ENCODE measurements around the gene NHEJ1.

The NHEJ1 gene

DNA sequence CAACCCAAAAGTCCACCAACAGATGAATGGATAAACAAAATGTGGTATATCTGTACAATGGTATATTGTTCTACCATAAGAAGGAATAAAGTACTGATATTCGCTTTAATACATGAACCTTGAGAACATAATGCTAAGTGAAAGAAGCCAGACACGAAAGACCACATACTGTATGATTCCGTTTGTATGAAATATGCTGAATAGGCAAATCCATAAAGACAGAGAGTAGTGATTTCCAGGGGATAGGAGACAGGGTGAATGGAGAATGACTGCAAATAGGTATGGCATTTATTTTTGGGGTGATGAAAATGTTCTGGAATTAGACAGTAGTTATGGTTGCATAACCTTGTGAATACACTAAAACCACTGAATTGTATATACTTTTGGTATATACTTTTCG, 71.3 kb downstream of the NHEJ1 start:
- H3K9me3 Mint-ChIP-seq: peaks cover 9% of the 10 kb centered on the region
- H3K36me3 Mint-ChIP-seq (ENCODE audit: low read depth): peaks cover 10% of the 10 kb centered on the region
- peaks cover 24% of the 10 kb centered on the region for H3K4me1 Mint-ChIP-seq
- no peak overlapping the region for H3K27ac Mint-ChIP-seq
- H3K4me3 Mint-ChIP-seq: no peak overlapping the region
- TF ChIP-seq, protein P1, sequence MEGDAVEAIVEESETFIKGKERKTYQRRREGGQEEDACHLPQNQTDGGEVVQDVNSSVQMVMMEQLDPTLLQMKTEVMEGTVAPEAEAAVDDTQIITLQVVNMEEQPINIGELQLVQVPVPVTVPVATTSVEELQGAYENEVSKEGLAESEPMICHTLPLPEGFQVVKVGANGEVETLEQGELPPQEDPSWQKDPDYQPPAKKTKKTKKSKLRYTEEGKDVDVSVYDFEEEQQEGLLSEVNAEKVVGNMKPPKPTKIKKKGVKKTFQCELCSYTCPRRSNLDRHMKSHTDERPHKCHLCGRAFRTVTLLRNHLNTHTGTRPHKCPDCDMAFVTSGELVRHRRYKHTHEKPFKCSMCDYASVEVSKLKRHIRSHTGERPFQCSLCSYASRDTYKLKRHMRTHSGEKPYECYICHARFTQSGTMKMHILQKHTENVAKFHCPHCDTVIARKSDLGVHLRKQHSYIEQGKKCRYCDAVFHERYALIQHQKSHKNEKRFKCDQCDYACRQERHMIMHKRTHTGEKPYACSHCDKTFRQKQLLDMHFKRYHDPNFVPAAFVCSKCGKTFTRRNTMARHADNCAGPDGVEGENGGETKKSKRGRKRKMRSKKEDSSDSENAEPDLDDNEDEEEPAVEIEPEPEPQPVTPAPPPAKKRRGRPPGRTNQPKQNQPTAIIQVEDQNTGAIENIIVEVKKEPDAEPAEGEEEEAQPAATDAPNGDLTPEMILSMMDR (IDR thresholded peaks at IDR 0.05): no peak
- H3K27me3 Mint-ChIP-seq (ENCODE audit: low read depth, poor library complexity): peaks cover 6% of the 10 kb centered on the region
- no peak for DNase-seq

DNA sequence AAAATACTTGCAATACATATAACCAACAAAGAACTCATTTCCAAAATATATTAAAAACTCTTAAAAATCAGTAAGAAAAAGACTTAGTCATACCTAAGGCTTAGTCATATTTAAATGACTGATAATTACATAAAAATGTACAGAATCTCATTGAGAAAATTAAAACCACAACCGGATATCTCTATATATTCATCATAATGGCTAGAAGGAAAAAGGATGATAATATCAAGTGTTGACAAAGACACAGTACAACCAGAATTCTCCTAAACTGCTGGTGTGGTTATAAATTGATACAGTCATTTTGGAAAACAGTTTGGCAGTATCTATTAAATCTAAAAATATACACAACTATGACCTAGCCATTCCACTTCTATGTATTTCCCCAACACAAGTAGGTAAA, 72.8 kb downstream of the NHEJ1 start:
- TF ChIP-seq, protein P1 (IDR thresholded peaks at IDR 0.05): no peak
- H3K4me1 Mint-ChIP-seq: peaks cover 24% of the 10 kb centered on the region

DNA sequence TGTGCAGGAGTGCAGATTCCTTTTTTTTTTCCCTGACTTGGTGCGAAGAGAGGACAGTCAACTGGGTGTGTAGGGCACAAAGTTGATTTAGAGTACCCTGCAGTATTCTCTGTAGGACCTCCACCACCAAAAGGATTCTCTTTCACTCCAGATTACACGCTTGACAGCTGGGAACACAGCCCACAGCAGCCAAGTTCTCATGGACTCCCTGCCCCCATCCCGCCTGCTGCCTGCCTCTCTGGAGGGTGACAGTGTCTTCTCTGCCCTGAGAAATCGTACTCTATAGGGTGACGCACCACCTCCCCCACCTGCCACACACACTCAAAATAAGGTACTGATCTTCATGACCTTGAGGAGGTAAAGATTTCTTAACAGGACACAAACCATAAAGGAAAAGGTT, 73.3 kb downstream of the NHEJ1 start:
- Mint-ChIP-seq H3K27me3 (ENCODE audit: low read depth, poor library complexity) (peaks cover 13% of the 10 kb centered on the region), H3K9me3 (peaks cover 9% of the 10 kb centered on the region), H3K4me3 (peak overlapping the region; percentile 33), H3K4me1 (peaks cover 24% of the 10 kb centered on the region), H3K36me3 (ENCODE audit: low read depth) (peaks cover 10% of the 10 kb centered on the region), H3K27ac (no peak overlapping the region)
- DNase-seq: peak; percentile 40
- TF ChIP-seq, protein P1 (IDR thresholded peaks at IDR 0.05): no peak

More for the DNA sequence above, 72.8 kb downstream of the NHEJ1 start:
- H3K27me3 Mint-ChIP-seq (ENCODE audit: low read depth, poor library complexity): peaks cover 9% of the 10 kb centered on the region
- no peak overlapping the region for H3K4me3 Mint-ChIP-seq
- no peak for DNase-seq
- peaks cover 9% of the 10 kb centered on the region for H3K9me3 Mint-ChIP-seq
- peaks cover 10% of the 10 kb centered on the region for H3K36me3 Mint-ChIP-seq (ENCODE audit: low read depth)
- no peak overlapping the region for H3K27ac Mint-ChIP-seq

DNA sequence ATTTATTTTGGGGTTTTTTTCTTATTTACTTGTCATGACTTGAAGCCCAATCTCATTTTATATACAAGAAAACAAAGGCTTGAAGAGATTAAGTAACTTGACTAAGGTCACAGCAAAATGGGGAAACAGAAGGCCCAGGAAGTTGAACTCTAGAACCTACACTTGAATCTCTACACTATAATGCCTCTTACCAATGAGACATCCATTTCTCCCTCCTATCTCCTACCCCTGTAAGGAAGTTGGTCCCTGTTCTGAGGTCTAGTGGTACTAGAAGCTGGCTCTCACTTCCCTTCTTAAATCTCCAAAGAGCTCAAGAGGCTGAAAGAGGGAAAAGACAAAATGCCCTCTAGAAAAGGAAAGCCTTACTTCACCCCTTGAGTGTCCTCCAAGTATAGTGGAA, 74.4 kb downstream of the NHEJ1 start:
- H3K27ac Mint-ChIP-seq: no peak overlapping the region
- DNase-seq: no peak
- peaks cover 10% of the 10 kb centered on the region for H3K36me3 Mint-ChIP-seq (ENCODE audit: low read depth)
- H3K27me3 Mint-ChIP-seq (ENCODE audit: low read depth, poor library complexity): peaks cover 14% of the 10 kb centered on the region
- no peak overlapping the region for H3K4me3 Mint-ChIP-seq
- TF ChIP-seq, protein P1 (IDR thresholded peaks at IDR 0.05): no peak
- peaks cover 9% of the 10 kb centered on the region for H3K9me3 Mint-ChIP-seq
- peaks cover 24% of the 10 kb centered on the region for H3K4me1 Mint-ChIP-seq

DNA sequence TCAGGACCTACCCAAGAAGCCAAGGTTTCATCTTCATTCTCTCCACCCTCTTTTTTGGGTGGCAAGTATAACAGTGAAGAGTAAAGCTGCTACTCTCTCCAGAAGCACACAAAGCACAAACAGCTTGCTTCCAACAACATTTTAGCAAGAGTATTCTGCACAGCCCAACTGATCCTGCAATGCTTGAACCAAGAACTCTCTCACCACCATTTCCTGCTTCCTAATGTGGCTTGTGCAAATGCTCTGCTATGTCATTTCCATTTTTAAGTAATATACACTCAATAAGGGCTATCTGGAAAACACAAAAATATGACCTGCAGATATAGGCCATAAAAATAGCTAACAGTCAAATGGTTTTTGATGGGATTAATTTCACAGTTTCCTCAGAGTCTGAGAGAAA, 75.8 kb downstream of the NHEJ1 start:
- Mint-ChIP-seq H3K27ac (no peak overlapping the region), H3K4me3 (no peak overlapping the region), H3K27me3 (ENCODE audit: low read depth, poor library complexity) (peaks cover 17% of the 10 kb centered on the region), H3K9me3 (peaks cover 9% of the 10 kb centered on the region), H3K36me3 (ENCODE audit: low read depth) (peaks cover 10% of the 10 kb centered on the region), H3K4me1 (peaks cover 24% of the 10 kb centered on the region)
- no peak for DNase-seq
- TF ChIP-seq, protein P1 (IDR thresholded peaks at IDR 0.05): no peak

DNA sequence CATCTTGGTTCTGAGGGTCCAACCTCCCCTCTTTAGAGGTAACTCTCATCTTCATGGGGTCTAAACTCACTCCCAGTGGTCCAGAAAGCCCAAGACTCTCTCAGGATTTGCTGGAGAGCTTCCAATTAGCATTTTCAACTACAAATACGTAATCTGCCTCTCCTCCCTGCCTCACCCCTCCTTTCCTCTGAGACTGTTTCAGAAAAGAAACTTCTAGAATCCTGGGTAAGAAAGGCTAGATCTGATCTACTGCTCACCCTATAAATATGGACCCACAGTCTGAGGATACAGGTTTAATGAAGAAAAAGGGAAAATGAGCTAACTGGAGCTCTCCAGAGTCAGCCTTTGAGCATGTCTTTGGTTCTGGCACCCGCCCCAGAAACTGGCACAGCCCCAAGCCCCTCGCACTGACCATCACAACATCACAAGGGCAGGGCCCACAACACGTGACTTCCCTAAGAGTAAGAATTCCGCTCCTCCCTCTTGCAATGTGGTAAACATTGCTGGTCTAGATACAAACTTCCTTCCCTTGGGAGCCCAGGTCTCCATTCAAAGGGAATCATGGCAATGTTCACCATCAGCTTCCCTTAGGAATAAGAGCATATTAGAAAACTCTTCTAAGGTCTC, 78.2 kb downstream of the NHEJ1 start:
- Mint-ChIP-seq H3K27me3 (ENCODE audit: low read depth, poor library complexity) (peaks cover 17% of the 10 kb centered on the region), H3K4me3 (no peak overlapping the region), H3K9me3 (no peaks in the 10 kb centered on the region), H3K27ac (no peak overlapping the region), H3K36me3 (ENCODE audit: low read depth) (no peaks in the 10 kb centered on the region), H3K4me1 (peaks cover 20% of the 10 kb centered on the region)
- TF ChIP-seq, protein P1 (IDR thresholded peaks at IDR 0.05): no peak
- DNase-seq: no peak
